Activated T-cell treated with anti-CD3 and anti-CD28 coated beads for 24 hours (primary cell): ENCODE measurements around the gene BSPH1.
"Not testable (repeated sequence)": the region's sequence is repeated elsewhere in the genome, so short reads cannot be mapped to it uniquely, and the experiment has no call there.

ENCODE experiments used
- DNase-seq: peaks from one replicate; pipeline ENCODE4 v3.0.0-alpha.2; 2020; ENCODE audit warnings: low read depth

The BSPH1 gene

GRCh38 chr19:47992070-47992469, at the start of gene BSPH1:
BSPH1 (minus strand) TSS chr19:47992170; CDS start chr19:47992081, 89 bp downstream.
- DNase-seq = no peak

GRCh38 chr19:48036765-48037164, 44.8 kb upstream of the BSPH1 start:
- DNase-seq = no peak

GRCh38 chr19:48033604-48034003, 41.6 kb upstream of the BSPH1 start:
- no peak for DNase-seq

GRCh38 chr19:48030073-48030472, 38.1 kb upstream of the BSPH1 start:
- DNase-seq = no peak

DNA sequence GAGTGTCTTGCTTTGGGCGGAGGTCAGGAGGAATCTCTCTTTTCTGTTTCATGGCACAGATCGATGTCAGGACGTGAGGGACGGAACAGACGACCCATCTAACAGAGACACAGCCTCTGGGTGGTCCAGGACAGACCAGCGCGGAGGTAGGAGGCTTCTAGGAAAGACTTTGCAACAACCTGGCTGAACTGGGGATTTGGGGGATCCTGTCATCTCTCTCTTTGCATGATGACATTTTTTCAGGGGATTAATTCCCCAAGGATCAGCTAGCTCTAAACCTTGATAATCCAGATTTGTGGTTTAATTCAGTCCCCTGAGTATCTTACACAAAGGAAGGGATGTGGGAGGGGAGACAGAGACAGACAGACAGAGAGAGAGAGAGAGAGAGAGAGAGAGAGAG, 37.5 kb upstream of the BSPH1 start:
- DNase-seq = no peak

DNA sequence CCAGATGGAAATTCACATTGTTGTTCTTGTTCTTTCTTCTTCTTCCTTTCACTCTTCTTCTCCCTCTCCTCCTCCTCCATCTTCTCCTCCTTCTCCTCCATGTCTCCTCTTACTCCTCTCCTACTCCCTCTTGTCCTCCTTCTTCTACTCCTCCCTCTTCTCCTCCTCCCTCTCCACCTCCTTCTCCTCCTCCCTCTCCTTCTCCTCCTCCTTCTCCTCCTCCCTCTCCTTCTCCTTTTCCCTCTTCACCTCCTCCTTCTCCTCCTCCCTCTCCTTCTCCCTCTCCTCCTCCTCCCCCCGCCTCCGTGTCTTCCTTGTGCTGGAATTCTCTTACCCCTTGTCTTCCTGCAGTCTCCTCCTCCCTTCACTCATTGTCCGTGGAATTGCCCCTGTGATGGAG, 33.5 kb upstream of the BSPH1 start:
- no peak for DNase-seq

- no peak for DNase-seq
These were observed 31.5 kb upstream of the BSPH1 start for GRCh38 chr19:48023518-48023917.

GRCh38 chr19:48023011-48023410, 31.0 kb upstream of the BSPH1 start:
- no peak for DNase-seq

GRCh38 chr19:48020686-48021085, 28.7 kb upstream of the BSPH1 start:
- DNase-seq = no peak

DNA sequence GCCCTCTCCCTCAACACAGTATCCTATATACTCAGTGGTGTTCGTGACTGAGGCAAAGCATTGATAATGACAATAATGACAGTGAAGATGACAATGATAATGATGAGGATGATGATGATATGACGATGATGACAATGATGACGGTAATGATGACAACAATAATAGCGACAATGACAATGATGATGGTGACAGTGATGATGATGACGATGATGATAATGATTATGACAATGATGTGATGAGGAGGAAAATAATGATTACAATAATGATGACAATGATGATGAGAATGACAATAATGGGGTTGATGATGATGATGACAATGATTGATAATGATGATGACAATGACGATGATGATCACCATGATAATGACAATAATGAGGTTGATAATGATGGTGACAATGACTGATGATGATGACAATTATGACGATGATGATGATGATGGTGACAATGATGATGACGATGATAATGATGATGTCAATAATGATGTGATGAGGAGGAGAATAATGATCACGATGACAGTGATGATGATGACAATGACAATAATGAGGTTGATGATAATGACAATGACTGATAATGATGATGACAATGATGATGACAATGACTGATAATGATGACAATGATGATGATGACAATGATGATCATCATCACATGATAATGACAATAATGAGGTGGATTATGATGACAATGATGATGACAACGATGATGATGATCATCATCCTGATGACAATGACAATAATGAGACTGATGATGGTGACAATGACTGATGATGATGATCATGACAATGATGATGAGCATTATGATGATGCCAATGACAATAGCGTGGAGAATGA, 19.2 kb upstream of the BSPH1 start:
- no peak for DNase-seq

DNA sequence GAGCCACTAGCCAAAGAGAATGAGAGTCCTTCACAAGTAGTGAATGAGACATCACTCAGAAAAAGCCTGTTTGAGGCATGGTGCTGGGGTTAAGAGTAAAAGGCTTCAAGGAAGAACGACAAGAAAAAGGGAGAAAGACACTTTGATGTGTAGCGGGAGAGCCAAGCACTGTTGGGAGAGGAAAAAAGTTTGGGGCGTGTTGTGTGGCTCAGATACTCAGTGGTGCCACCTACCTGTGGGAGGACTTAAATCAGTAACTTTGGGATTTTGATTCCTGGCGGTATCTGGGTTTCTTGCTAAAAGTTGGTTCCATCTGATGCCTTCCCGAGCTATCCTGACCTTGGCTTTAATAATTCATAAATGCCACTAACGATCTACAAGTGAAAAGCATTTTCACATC, 14.8 kb upstream of the BSPH1 start:
- no peak for DNase-seq

DNA sequence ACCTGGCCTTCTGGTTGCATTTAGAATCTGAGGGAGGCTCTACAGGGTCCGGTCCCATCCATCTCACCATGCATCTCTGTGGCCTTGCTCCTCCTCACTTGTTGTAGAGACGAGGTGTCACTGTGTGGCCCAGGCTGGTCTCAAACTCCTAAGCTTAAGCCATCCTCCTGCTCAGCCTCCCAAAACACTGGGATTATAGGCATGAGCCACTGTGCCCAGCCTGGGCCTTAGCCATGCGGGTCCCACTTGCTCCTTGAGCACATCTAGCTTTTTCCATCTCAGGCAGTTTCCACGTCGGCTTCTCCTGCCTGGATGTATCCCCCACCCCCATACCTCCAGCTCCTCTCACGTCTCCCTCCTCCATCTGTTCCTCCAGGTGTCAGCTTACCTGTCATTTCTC, 12.3 kb upstream of the BSPH1 start:
- no peak for DNase-seq

DNA sequence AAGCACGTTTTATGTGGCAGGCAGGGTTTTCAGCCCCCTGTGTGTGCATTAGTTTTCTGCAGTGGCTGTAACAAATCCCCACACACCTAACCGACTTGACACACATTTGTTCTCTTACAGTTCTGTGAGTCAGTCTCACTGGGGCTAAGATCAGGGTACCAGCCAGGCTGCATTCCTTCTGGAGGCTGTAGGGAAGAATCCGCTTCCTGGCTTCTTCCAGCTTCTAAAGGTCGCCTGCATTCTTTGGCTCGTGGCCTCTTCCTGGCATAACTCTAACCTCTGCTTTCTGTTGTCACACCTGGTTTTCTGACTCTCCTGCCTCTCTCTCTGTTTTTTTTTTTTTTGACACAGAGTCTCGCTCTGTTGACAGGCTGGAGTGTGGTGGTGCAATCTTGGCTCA, 8.9 kb upstream of the BSPH1 start:
- DNase-seq = no peak

GRCh38 chr19:47998800-47999199, 6.8 kb upstream of the BSPH1 start:
- DNase-seq = no peak

- DNase-seq = no peak
These were observed 4.3 kb upstream of the BSPH1 start for GRCh38 chr19:47996230-47996727.

DNA sequence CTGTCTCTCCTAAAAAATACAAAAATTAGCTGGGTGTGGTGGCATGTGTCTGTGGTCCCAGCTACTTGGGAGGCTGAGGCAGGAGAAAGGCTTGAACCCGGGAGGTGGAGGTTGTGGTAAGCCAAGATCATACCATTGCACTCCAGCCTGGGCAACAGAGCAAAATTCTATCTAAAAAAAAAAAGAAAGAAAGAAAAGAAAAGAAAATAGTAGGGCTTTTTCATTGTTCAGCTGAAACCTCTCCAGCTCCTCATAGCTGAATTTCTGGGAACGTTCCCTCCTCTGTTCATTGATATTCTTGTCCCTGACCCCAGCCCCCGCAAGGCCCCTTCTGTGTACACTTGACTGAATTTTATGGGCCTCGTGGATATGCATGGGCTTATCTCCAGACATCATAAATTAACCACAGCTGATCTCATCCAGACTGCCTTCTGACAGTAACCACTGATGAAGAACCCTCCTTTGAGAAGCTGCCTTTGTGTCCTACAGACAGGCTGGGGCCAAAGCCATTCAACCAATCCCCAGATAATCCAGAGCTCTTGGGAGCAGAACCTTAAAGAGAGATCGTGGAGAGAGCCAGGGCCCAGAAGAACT, 2.3 kb upstream of the BSPH1 start, which contains the start of gene ELSPBP1:
TSS of gene ELSPBP1 (plus strand) at position 424 of the 594 bp plus-strand sequence. CDS start 14,036 bp downstream, outside the sequence.
- DNase-seq = no peak

- no peak for DNase-seq
These were observed 670 bp downstream of the BSPH1 start for GRCh38 chr19:47991191-47991808.

GRCh38 chr19:47973529-47973928, 18.4 kb downstream of the BSPH1 start:
- no peak for DNase-seq

DNA sequence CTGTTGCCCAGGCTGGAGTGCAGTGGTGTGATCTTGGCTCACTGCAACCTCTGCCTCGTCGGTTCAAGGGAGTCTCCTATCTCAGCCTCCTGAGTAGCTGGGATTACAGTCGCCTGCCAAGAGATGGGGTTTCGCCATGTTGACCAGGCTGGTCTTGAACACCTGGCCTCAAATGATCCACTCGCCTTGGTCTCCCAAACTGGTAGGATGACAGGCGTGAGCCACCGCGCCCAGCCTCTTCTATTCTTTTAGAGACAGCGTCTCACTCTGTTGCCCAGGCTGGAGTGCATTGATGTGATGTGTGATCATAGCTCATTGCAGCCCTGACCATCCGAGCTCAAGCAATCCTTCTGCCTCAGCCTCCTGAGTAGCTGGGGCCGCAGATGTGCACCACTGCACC, 36.0 kb downstream of the BSPH1 start:
- not testable (repeated sequence) for DNase-seq

DNA sequence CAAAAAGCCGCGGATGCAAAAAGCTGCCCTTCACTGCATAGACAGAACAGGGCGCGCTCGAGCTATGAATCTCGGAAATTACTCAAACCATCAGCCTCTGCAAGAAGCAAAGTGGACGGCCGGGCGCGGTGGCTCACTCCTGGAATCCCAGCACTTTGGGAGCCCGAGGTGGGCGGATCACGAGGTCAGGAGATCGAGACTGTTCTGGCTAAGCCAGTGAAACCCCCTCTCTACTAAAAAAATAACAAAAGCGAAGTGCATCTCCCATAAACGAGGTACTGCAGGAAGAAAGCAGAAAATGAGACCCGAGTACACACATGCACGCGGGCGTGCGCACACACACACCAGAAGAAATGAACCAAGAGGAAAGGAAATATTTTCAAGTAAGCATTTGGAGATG, 39.8 kb downstream of the BSPH1 start:
- not testable (repeated sequence) for DNase-seq

- DNase-seq = not testable (repeated sequence)
These were observed 42.0 kb downstream of the BSPH1 start for GRCh38 chr19:47949852-47950521.

DNA sequence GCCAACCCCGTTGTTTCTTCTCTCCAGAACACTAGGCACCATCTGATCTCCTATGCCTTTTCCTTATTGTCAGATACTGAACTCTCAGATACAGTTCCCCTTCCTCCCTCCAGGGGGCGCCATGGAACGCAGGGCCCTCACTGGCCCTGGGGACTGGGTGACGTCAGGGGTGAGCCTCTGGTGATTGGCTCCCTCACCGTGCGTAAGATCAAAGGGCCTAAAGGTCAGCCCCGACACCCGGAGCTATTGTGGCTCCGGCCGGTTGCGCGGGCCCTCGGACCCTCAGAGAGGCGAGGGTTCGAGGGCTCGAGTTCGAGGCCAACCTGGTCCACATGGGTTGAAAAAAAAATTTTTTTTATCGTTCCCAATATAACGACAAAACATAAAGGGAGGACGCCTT, 63.4 kb downstream of the BSPH1 start:
- DNase-seq = not testable (repeated sequence)
